Mesenchymal stem cell (in vitro differentiated cells and primary cell): ENCODE results near the gene STAT1.

Experiments used
- DNase-seq: peaks from one replicate; pipeline ENCODE4 v3.0.0-alpha.2; 2013
- H2AFZ ChIP-seq: one replicate; pipeline ENCODE4 v1.6.1; 2013; ENCODE audit warnings: low read depth, mild to moderate bottlenecking, control low read depth, inconsistent platforms, low read length, moderate library complexity
- H2AK5ac ChIP-seq: 2 replicates; pipeline ENCODE4 v1.6.1; 2013; ENCODE audit warnings: low read length, moderate library complexity, mild to moderate bottlenecking, inconsistent platforms; ENCODE audit not compliant: severe bottlenecking
- H2BK120ac ChIP-seq: one replicate; pipeline ENCODE4 v1.6.1; 2013; ENCODE audit warnings: low read depth, mild to moderate bottlenecking, inconsistent platforms, low read length, moderate library complexity
- H2BK12ac ChIP-seq, 2 experiments: one replicate each; pipeline ENCODE4 v1.6.1; 2013; ENCODE audit warnings: inconsistent platforms in 2 of 2, low read length in 2 of 2, mild to moderate bottlenecking in 2 of 2, moderate library complexity in 2 of 2, control low read depth in 1 of 2
- H2BK15ac ChIP-seq: one replicate; pipeline ENCODE4 v1.6.1; 2013; ENCODE audit warnings: mild to moderate bottlenecking, low read depth, inconsistent platforms; ENCODE audit not compliant: poor library complexity, severe bottlenecking
- H2BK5ac ChIP-seq: 2 replicates; pipeline ENCODE4 v1.6.1; 2013; ENCODE audit warnings: low read depth, mild to moderate bottlenecking, low read length, control low read depth, inconsistent platforms; ENCODE audit not compliant: poor library complexity, severe bottlenecking
- H3K14ac ChIP-seq, 2 experiments: one replicate each; pipeline ENCODE4 v1.6.1; 2013; ENCODE audit warnings: inconsistent platforms in 2 of 2, low read length in 2 of 2, control low read depth in 1 of 2, mild to moderate bottlenecking in 1 of 2, moderate library complexity in 1 of 2
- H3K18ac ChIP-seq, 2 experiments: one replicate each; pipeline ENCODE4 v1.6.1; 2013; ENCODE audit warnings: inconsistent platforms in 2 of 2, low read length in 2 of 2, control low read depth in 1 of 2, low read depth in 1 of 2, mild to moderate bottlenecking in 1 of 2
- H3K23ac ChIP-seq, 2 experiments: one replicate each; pipeline ENCODE4 v1.6.1; 2013; ENCODE audit warnings: inconsistent platforms in 2 of 2, low read length in 2 of 2, mild to moderate bottlenecking in 2 of 2, moderate library complexity in 2 of 2, control low read depth in 1 of 2
- H3K27ac ChIP-seq: 2 replicates; pipeline ENCODE4 v1.5.1; 2013; ENCODE audit warnings: mild to moderate bottlenecking, moderate library complexity, low read length, control low read depth, inconsistent platforms; ENCODE audit not compliant: poor library complexity, severe bottlenecking
- H3K27me3 ChIP-seq, 2 experiments: 2 replicates each; pipeline versions ENCODE4 v1.6.1 to v1.7.0; 2013; ENCODE audit warnings: low read length in 2 of 2, mild to moderate bottlenecking in 2 of 2, moderate library complexity in 2 of 2, control low read depth in 1 of 2, inconsistent platforms in 1 of 2; ENCODE audit not compliant: control insufficient read depth in 1 of 2, insufficient read depth in 1 of 2
- H3K36me3 ChIP-seq, 2 experiments: 2 replicates each; pipeline versions ENCODE4 v1.6.1 to v1.7.0; 2013; ENCODE audit warnings: low read length in 2 of 2, control low read depth in 1 of 2, inconsistent platforms in 1 of 2, low read depth in 1 of 2, mild to moderate bottlenecking in 1 of 2; ENCODE audit not compliant: insufficient read depth in 2 of 2, control insufficient read depth in 1 of 2
- H3K4ac ChIP-seq, 2 experiments: one replicate each; pipeline ENCODE4 v1.6.1; 2013; ENCODE audit warnings: inconsistent platforms in 2 of 2, low read length in 2 of 2, mild to moderate bottlenecking in 2 of 2, moderate library complexity in 2 of 2, control low read depth in 1 of 2, low read depth in 1 of 2
- H3K4me1 ChIP-seq: 2 replicates; pipeline ENCODE4 v1.6.1; 2013; ENCODE audit warnings: low read depth, low read length, control low read depth; ENCODE audit not compliant: control insufficient read depth, insufficient read depth
- H3K4me2 ChIP-seq: 2 replicates; pipeline ENCODE4 v1.6.1; 2013; ENCODE audit warnings: low read length, mild to moderate bottlenecking, inconsistent platforms; ENCODE audit not compliant: poor library complexity, severe bottlenecking
- H3K4me3 ChIP-seq, 2 experiments: 2 replicates each; pipeline versions ENCODE4 v1.5.1 to v1.7.0; 2013; ENCODE audit warnings: low read length in 2 of 2, mild to moderate bottlenecking in 2 of 2, control low read depth in 1 of 2, low read depth in 1 of 2; ENCODE audit not compliant: insufficient read depth in 1 of 2
- H3K79me1 ChIP-seq: replicated peaks from 2 replicates; pipeline ENCODE4 v1.6.1; 2013; ENCODE audit warnings: mild to moderate bottlenecking, control low read depth, low read length, inconsistent platforms; ENCODE audit not compliant: poor library complexity, severe bottlenecking
- H3K9ac ChIP-seq: 2 replicates; pipeline ENCODE4 v1.7.0; 2013; ENCODE audit warnings: mild to moderate bottlenecking, low read length, moderate library complexity
- H3K9me3 ChIP-seq: 2 replicates; pipeline ENCODE4 v1.7.0; 2013; ENCODE audit warnings: mild to moderate bottlenecking, low read length; ENCODE audit not compliant: control insufficient read depth
- H4K8ac ChIP-seq: one replicate; pipeline ENCODE4 v1.6.1; 2013; ENCODE audit warnings: inconsistent platforms, mild to moderate bottlenecking, low read length, moderate library complexity
- H4K91ac ChIP-seq: one replicate; pipeline ENCODE4 v1.6.1; 2013; ENCODE audit warnings: mild to moderate bottlenecking, low read length, inconsistent platforms
- WGBS: methylation state at CpG from one replicate; pipeline ENCODE4 v1.1.7; 2013; ENCODE audit warnings: mixed read lengths; 5-methylcytosine and 5-hydroxymethylcytosine counted together

STAT1 gene

GRCh38 chr2:190959911-190960788 lies 53.8 kb downstream of the STAT1 start:
- Histone ChIP-seq H3K4me2 (no peak overlapping the region), H2BK12ac (no peak overlapping the region), H4K8ac (no peak overlapping the region), H3K27me3 (no peaks in the 10 kb centered on the region), H3K4ac (no peak overlapping the region), H3K4me3 (no peak overlapping the region), H3K36me3 (peaks cover 5 to 50% of the 10 kb centered on the region in 2 experiments), H2BK5ac (no peak overlapping the region), H3K14ac (no peak overlapping the region), H3K27ac (peak overlapping the region; percentile 37), H3K79me1 (no peaks in the 10 kb centered on the region), H3K23ac (no peak overlapping the region), H3K9me3 (no peaks in the 10 kb centered on the region), H4K91ac (no peak overlapping the region), H2AK5ac (no peak overlapping the region), H2BK15ac (no peak overlapping the region), H2AFZ (no peak overlapping the region), H3K4me1 (peaks cover 3% of the 10 kb centered on the region), H3K18ac (no peak overlapping the region), H3K9ac (no peak overlapping the region), H2BK120ac (no peak overlapping the region)
- DNase-seq, result peak; percentile 71
- 80% methylated on average over 2 of the region's 5 CpGs for WGBS

- DNase-seq, result no peak
- Histone ChIP-seq H3K4ac (no peak overlapping the region), H3K9ac (no peak overlapping the region), H3K18ac (no peak overlapping the region), H2AK5ac (no peak overlapping the region), H4K91ac (no peak overlapping the region), H2BK5ac (no peak overlapping the region), H3K4me1 (peaks cover 5% of the 10 kb centered on the region), H3K27me3 (no peaks in the 10 kb centered on the region), H2BK15ac (no peak overlapping the region), H3K36me3 (no peaks in the 10 kb centered on the region), H3K4me2 (no peak overlapping the region), H2BK120ac (no peak overlapping the region), H3K23ac (no peak overlapping the region), H2BK12ac (no peak overlapping the region), H3K9me3 (no peaks in the 10 kb centered on the region), H3K79me1 (no peaks in the 10 kb centered on the region), H2AFZ (no peak overlapping the region), H3K14ac (no peak overlapping the region), H4K8ac (no peak overlapping the region), H3K27ac (no peak overlapping the region), H3K4me3 (no peak overlapping the region)
- 84% methylated on average over 4 of the region's 4 CpGs for WGBS
Observed at GRCh38 chr2:190953257-190953656, 60.7 kb downstream of the STAT1 start.

GRCh38 chr2:190950566-190950991 lies 63.4 kb downstream of the STAT1 start:
- Histone ChIP-seq H2AFZ (no peak overlapping the region), H2BK15ac (no peak overlapping the region), H2BK5ac (no peak overlapping the region), H3K4ac (no peak overlapping the region), H3K27me3 (no peaks in the 10 kb centered on the region), H3K18ac (peak overlapping the region in 1 of 2 experiments; percentile 18), H4K8ac (no peak overlapping the region), H3K9ac (no peak overlapping the region), H2AK5ac (no peak overlapping the region), H3K79me1 (no peaks in the 10 kb centered on the region), H3K4me2 (no peak overlapping the region), H4K91ac (no peak overlapping the region), H3K14ac (no peak overlapping the region), H3K36me3 (no peaks in the 10 kb centered on the region), H3K27ac (peak overlapping the region; percentile 2), H3K23ac (no peak overlapping the region), H3K9me3 (no peaks in the 10 kb centered on the region), H3K4me1 (peaks cover 5% of the 10 kb centered on the region), H2BK120ac (no peak overlapping the region), H2BK12ac (no peak overlapping the region), H3K4me3 (no peak overlapping the region)
- DNase-seq, result no peak
- WGBS, result 90% methylated on average over 3 of the region's 3 CpGs

GRCh38 chr2:190948671-190949070 lies 65.3 kb downstream of the STAT1 start:
- Histone ChIP-seq H3K4me3 (no peak overlapping the region), H3K27ac (peak overlapping the region; percentile 74), H2BK15ac (no peak overlapping the region), H2AK5ac (peak overlapping the region; percentile 79), H3K18ac (peak overlapping the region; percentile 34 to 40), H3K4ac (peak overlapping the region in 1 of 2 experiments; percentile 58), H3K4me2 (no peak overlapping the region), H4K91ac (no peak overlapping the region), H3K79me1 (no peaks in the 10 kb centered on the region), H3K14ac (peak overlapping the region in 1 of 2 experiments; percentile 60), H3K27me3 (no peaks in the 10 kb centered on the region), H4K8ac (no peak overlapping the region), H3K4me1 (peaks cover 5% of the 10 kb centered on the region), H2BK12ac (peak overlapping the region in 1 of 2 experiments; percentile 63), H3K9me3 (no peaks in the 10 kb centered on the region), H2AFZ (no peak overlapping the region), H3K9ac (peak overlapping the region; percentile 8), H3K36me3 (no peaks in the 10 kb centered on the region), H2BK5ac (peak overlapping the region; percentile 89), H3K23ac (no peak overlapping the region), H2BK120ac (no peak overlapping the region)
- WGBS, result 55% methylated on average over 2 of the region's 2 CpGs
- peak; percentile 32 for DNase-seq
